K562 (cell line): ENCODE results near the gene ASMTL. TPM values are rescaled to one million over a fixed set of nuclear protein-coding genes. Genes with fewer than 3 reads are reported as not detected.

ENCODE experiments used
- ATF7 ChIP-seq: fragments of 450-650 bp; IDR thresholded peaks from 2 replicates; pipeline ENCODE4 v1.7.1; 2014; ENCODE audit warnings: mild to moderate bottlenecking, moderate library complexity
- DACH1 ChIP-seq: fragments of 450-650 bp; IDR thresholded peaks from 2 replicates; pipeline ENCODE4 v1.6.1; 2018; ENCODE audit not compliant: partially characterized antibody
- FIP1L1 ChIP-seq: fragments of 200-400 bp; formaldehyde crosslinking; IDR thresholded peaks from 2 replicates; pipeline ENCODE4 v1.6.1; 2018; ENCODE audit warnings: mild to moderate bottlenecking, low read depth, low read length; ENCODE audit not compliant: poor library complexity, severe bottlenecking
- HLTF ChIP-seq: fragments of 450-650 bp; IDR thresholded peaks from 2 replicates; pipeline ENCODE4 v1.6.1; 2016
- HMGN3 ChIP-seq: IDR thresholded peaks from 2 replicates; pipeline ENCODE4 v1.6.1; 2011; ENCODE audit warnings: borderline replicate concordance, low read depth, mild to moderate bottlenecking, mixed read lengths, low read length; ENCODE audit not compliant: insufficient read length; ENCODE audit errors: extremely low read depth
- NR2C1 ChIP-seq, 2 experiments: fragments of 450-650 bp; IDR thresholded peaks; 2 replicates each; pipeline ENCODE4 v1.6.1; 2017; ENCODE audit warnings: mild to moderate bottlenecking in 2 of 2, antibody characterized with exemption in 1 of 2, inconsistent platforms in 1 of 2, missing compliant biosample characterization in 1 of 2, missing genetic modification characterization in 1 of 2
- RBBP5 ChIP-seq: fragments of 200-600 bp; sonication (generic); IDR thresholded peaks from 2 replicates; pipeline ENCODE4 v1.6.1; 2012; ENCODE audit warnings: borderline replicate concordance, mild to moderate bottlenecking, low read length, control low read depth, inconsistent platforms; ENCODE audit not compliant: insufficient read depth, poor library complexity, severe bottlenecking
- RBM14 ChIP-seq: fragments of 200-400 bp; formaldehyde crosslinking; IDR thresholded peaks from 2 replicates; pipeline ENCODE4 v1.6.1; 2018; ENCODE audit warnings: low read depth, mild to moderate bottlenecking, low read length, moderate library complexity, borderline replicate concordance; ENCODE audit not compliant: insufficient read depth
- TCF7 ChIP-seq: sonication (generic); IDR thresholded peaks from 2 replicates; pipeline ENCODE4 v1.6.1; 2016; ENCODE audit warnings: antibody characterized with exemption, borderline replicate concordance
- TCF7L2 ChIP-seq: fragments of 150-350 bp; IDR thresholded peaks from 2 replicates; pipeline ENCODE4 v1.6.1; 2016; ENCODE audit warnings: low read depth, mild to moderate bottlenecking, low read length, moderate library complexity
- THAP7 ChIP-seq: fragments of 250-450 bp; sonication (Bioruptor Pico); IDR thresholded peaks from 2 replicates; pipeline ENCODE4 v1.5.0; 2021
- polyA plus RNA-seq, 8 experiments: library from polyadenylated mRNA; depleted of rRNA in 4 of 8; stranded (reverse) in 5 of 8; unstranded in 3 of 8; fragments of >200 nt; fragmentation: Nextera tagmentation in 2 of 8; fragmentation: Illumina TruSeq in 1 of 8; extraction: Ambion mirVana in 2 of 8; extraction: Trizol in 1 of 8; gene quantifications; 2 replicates each; pipeline versions ENCODE4 v1.2.1 to v1.2.3, GENCODE V29; 2011 to 2014; ENCODE audit warnings: inconsistent platforms in 1 of 8, missing spikeins in 1 of 8
- total RNA-seq, 7 experiments: library from RNA; depleted of rRNA in 6 of 7; stranded (reverse); fragments of >200 nt in 6 of 7; fragmentation: Illumina TruSeq in 2 of 7; extraction: Trizol in 2 of 7; gene quantifications; 2 replicates each; pipeline versions ENCODE4 v1.2.1 to v1.2.3, GENCODE V29; 2011 to 2021; ENCODE audit warnings: low replicate concordance in 1 of 7
- TF ChIP-seq, protein P1 (sequence below), 2 experiments: fragments of 450-650 bp; IDR thresholded peaks; 2 replicates each; pipeline ENCODE4 v1.6.1; 2016; ENCODE audit warnings: mild to moderate bottlenecking in 2 of 2, borderline replicate concordance in 1 of 2, low read depth in 1 of 2, moderate library complexity in 1 of 2
- TF ChIP-seq, protein P2 (sequence below), 2 experiments: fragments of 200-800 bp in 1 of 2; sonication (Bioruptor generic) in 1 of 2; sonication (generic) in 1 of 2; formaldehyde crosslinking in 1 of 2; IDR thresholded peaks in 1 of 2; conservative IDR thresholded peaks in 1 of 2; 2 replicates each; pipeline versions ENCODE4 v1.5.0 to v1.6.1; 2016 to 2020; ENCODE audit warnings: missing compliant biosample characterization in 1 of 2, missing genetic modification characterization in 1 of 2, missing genetic modification reagents in 1 of 2

Gene ASMTL
- total and polyA plus RNA-seq, 9 of the 15 experiments (the other 6 are each of a cell fraction or from before 2014, with no cell fraction given) = 0.56 to 20.6 (median 7.6) TPM

- TF ChIP-seq RBBP5 = no peak
- 0 out of 2 replicates have a peak, but pooled peaks have one; percentile 47 for TF ChIP-seq ATF7
- peak; percentile 89 for TF ChIP-seq NR2C1 (IDR thresholded peaks at IDR 0.05)
- peak; percentile 84 for TF ChIP-seq NR2C1 (tag; IDR thresholded peaks at IDR 0.05)
- TF ChIP-seq TCF7 = no peak
- TF ChIP-seq DACH1 = no peak
- TF ChIP-seq, protein P1, sequence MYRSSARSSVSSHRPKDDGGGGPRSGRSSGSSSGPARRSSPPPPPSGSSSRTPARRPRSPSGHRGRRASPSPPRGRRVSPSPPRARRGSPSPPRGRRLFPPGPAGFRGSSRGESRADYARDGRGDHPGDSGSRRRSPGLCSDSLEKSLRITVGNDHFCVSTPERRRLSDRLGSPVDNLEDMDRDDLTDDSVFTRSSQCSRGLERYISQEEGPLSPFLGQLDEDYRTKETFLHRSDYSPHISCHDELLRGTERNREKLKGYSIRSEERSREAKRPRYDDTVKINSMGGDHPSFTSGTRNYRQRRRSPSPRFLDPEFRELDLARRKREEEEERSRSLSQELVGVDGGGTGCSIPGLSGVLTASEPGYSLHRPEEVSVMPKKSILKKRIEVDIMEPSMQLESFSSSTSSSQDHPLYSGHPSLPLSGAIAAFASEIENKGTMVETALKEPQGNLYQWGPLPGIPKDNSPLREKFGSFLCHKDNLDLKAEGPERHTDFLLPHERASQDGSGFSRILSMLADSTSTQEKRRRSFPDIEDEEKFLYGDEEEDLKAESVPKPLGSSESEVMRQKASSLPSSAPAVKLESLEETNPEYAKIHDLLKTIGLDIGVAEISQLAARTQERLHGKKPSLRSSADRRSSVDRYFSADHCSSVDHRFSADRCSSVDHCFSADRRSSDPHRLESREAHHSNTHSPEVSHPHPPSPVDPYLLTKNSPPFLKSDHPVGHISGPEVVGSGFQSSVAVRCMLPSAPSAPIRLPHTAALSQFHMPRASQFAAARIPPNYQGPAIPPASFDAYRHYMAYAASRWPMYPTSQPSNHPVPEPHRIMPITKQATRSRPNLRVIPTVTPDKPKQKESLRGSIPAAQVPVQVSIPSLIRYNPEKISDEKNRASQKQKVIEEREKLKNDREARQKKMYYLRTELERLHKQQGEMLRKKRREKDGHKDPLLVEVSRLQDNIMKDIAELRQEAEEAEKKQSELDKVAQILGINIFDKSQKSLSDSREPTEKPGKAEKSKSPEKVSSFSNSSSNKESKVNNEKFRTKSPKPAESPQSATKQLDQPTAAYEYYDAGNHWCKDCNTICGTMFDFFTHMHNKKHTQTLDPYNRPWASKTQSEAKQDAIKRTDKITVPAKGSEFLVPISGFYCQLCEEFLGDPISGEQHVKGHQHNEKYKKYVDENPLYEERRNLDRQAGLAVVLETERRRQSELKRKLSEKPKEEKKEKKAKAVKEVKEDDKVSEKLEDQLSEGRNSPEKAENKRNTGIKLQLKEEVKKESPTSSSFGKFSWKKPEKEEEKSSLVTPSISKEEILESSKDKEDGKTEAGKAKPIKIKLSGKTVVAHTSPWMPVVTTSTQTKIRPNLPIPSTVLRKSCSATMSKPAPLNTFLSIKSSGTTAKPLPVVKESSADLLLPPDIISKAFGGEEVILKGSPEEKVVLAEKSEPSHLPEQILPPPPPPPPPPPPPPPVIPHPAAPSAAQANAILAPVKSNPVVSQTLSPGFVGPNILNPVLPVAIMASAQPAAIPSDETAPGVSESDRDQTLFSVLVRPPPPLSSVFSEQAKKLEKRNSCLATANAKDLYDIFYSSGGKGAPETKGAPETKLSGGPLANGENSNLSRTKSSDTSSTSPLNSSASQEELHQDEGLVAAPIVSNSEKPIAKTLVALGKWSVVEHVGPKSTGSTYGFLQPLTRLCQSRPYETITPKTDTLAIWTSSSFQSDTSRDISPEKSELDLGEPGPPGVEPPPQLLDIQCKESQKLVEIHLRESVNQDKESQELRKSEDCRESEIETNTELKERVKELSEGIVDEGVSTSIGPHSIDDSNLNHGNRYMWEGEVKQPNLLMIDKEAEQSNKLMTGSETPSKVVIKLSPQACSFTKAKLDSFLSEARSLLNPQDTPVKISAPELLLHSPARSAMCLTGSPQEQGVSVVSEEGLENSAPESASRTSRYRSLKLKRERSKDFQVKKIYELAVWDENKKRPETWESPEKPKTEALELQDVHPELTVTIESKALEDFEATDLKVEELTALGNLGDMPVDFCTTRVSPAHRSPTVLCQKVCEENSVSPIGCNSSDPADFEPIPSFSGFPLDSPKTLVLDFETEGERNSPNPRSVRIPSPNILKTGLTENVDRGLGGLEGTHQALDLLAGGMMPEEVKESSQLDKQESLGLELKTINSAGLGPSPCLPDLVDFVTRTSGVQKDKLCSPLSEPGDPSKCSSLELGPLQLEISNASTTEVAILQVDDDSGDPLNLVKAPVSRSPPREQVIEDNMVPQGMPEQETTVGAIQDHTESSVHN (IDR thresholded peaks at IDR 0.05; ENCODE audit: borderline replicate concordance in 1 of 2, low read depth in 1 of 2) = no peak
- peak; percentile 53 for TF ChIP-seq HMGN3
- no peak for TF ChIP-seq RBM14
- TF ChIP-seq THAP7 (CRISPR knock-in tag) = no peak
- no peak for TF ChIP-seq FIP1L1
- TF ChIP-seq, protein P2, sequence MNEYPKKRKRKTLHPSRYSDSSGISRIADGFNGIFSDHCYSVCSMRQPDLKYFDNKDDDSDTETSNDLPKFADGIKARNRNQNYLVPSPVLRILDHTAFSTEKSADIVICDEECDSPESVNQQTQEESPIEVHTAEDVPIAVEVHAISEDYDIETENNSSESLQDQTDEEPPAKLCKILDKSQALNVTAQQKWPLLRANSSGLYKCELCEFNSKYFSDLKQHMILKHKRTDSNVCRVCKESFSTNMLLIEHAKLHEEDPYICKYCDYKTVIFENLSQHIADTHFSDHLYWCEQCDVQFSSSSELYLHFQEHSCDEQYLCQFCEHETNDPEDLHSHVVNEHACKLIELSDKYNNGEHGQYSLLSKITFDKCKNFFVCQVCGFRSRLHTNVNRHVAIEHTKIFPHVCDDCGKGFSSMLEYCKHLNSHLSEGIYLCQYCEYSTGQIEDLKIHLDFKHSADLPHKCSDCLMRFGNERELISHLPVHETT (CRISPR knock-in tag; conservative IDR thresholded peaks at IDR 0.05 in 1 of 2, IDR thresholded peaks at IDR 0.05 in 1 of 2) = no peak
- no peak for TF ChIP-seq HLTF
- TF ChIP-seq TCF7L2 = no peak
Observed at GRCh38 chrX:1452516-1453394, at the start of gene ASMTL (continued).
